GM18526 (cell line): ENCODE measurements around the gene RAD1.

Source experiments
- POLR2A ChIP-seq: IDR thresholded peaks from 3 replicates; pipeline ENCODE4 v1.6.1; 2011; ENCODE audit not compliant: insufficient read length; ENCODE audit errors: extremely low read depth

Gene RAD1

GRCh38 chr5:34926318-34926888 lies 11.1 kb upstream of the RAD1 start:
- no peak for TF ChIP-seq POLR2A

DNA sequence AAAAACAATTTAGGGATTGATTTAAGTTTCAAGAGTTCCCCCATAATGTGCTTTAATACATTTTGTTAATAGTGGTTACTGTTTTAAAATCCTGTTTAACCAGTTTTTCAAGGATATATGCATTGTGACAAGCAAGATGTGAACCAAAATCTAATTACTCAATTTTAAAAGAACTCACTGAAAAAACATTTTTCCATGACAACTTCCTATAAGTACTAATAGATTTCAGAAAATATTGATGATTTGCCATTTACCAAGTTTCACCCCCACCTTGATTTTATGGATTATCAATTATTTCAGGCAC lies 9.1 kb upstream of the RAD1 start:
- no peak for TF ChIP-seq POLR2A

- TF ChIP-seq POLR2A, result no peak
These were observed 8.6 kb upstream of the RAD1 start for GRCh38 chr5:34923694-34924461.

DNA sequence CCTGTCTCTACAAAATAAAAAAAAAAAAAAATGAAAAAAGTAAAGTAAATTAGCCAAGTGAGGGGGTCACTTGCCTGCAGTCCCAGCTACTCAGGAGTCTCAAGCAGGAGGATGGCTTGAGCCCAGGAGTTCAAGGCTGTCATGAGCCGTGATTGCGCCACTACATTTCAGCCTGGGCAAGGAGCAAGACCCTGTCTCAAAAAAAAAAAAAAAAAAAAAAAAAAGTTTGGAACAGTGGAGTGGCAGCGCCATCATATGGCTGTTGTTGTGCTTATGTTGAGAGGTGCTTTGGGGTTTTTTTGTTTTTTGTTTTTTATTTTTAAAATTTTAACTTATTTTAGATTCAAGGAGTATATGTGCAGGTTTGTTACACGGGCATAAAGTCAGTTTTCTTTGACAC lies 3.8 kb upstream of the RAD1 start:
- no peak for TF ChIP-seq POLR2A

- no peak for TF ChIP-seq POLR2A
These were observed 2.7 kb upstream of the RAD1 start for GRCh38 chr5:34918025-34918424.

- no peak for TF ChIP-seq POLR2A
These were observed 1.2 kb upstream of the RAD1 start for GRCh38 chr5:34916518-34916917.

GRCh38 chr5:34915856-34916192 lies 520 bp upstream of the RAD1 start:
- no peak for TF ChIP-seq POLR2A

DNA sequence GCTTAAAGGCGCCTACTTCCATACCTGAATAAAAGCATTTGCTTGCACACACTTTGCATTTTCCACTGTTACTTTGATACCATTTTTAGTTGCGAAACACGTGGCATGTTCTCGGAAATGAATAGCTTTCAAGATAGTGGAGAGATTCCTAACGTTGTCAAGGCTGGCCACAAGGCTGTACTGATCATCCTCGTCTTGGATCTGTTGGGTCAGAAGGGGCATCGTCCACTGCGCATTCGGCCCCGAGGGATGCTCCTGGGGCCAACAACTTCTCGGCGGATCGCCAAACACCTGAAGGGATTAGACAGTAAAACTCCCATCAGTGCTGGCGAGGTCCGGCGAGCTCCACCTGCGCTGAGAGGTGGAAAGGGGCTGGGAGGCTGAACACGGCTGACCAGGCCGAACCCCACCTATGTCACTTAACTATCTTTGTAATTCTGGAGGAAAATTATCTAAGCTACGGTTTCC lies 599 bp downstream of the RAD1 start:
- TF ChIP-seq POLR2A, result no peak

DNA sequence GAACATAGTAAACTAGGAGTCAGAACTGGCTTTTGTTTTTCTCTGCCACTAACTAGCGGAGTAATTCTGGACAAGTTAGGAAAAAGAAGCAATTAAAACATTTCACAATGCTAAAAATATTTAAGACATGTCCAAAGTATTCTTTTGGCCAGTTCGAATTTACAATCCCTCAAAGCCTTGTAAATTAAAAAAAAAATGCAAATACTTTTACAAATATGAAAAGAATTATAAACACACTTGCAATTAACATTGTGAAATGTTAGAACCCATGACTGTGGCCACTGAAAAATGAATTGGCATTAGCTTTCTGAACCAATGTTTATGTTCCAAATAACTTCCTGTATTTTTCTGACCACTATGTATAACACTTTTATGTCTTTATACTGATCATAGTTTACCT lies 2.2 kb downstream of the RAD1 start:
- TF ChIP-seq POLR2A, result no peak

DNA sequence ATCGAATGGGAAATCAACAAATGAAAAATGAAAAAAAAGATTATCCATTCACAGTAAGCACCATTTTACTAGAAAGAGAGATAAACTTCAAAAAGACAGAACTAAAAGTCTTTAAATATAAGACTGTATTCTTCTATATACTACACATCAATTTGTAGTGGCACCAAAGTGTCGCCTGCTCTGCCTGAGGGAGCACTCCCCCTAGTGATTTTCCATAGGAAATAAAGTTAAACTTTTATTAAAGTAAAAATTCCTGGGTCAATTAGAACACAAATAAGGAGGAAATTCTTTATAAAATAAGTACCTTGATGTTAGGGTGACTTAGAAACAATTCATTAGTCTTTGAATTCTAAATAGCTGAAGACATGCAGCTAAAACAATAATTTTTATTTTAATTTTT lies 9.7 kb downstream of the RAD1 start:
- TF ChIP-seq POLR2A, result no peak

- no peak for TF ChIP-seq POLR2A
These were observed 12.0 kb downstream of the RAD1 start for GRCh38 chr5:34903260-34903659.

GRCh38 chr5:34900652-34901051 lies 14.7 kb downstream of the RAD1 start:
- TF ChIP-seq POLR2A, result no peak

DNA sequence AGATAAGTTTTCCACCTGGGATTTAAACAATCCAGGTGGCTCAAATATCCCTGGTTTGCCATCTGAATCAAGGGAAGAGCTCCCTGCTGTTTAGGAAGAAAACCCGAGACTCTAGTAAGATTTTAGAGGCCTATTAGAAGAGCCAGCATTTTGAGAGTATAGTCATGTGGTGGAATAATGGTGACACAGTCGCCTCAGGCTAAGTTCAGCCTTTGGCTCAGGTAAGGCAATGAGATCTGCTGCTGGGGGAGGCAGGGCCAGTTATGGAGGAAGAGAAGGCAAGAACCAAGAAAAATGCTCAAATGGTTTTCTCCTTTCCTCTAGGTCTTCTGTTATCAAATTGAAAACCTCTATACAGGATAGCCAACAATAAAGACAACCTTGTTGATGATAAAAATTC lies 16.2 kb downstream of the RAD1 start:
- TF ChIP-seq POLR2A, result no peak

GRCh38 chr5:34898258-34898895 lies 16.9 kb downstream of the RAD1 start:
- no peak for TF ChIP-seq POLR2A

DNA sequence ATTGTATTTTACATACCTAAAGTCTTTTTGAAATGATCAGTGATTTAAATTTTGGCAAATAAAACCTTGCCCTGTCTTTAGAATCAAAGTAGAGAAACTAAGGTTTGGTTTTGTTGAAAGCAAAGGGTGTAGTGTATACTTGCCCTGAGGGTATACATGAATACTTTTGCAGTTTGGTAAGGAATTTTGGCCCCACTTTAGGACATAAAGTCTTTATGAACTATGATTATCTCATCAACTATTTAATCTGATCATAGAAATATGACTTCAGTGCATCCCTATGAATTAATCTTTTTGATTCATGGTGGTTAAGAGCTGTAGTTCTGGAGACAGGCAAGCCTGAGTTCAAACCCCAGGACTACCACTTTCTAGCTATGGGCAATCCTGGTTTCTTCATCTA lies 17.7 kb downstream of the RAD1 start:
- no peak for TF ChIP-seq POLR2A

GRCh38 chr5:34895641-34896419 lies 19.5 kb downstream of the RAD1 start:
- no peak for TF ChIP-seq POLR2A
